ENCODE data around the gene SNAI3.

Gene SNAI3

GRCh38 chr16:88723911-88724310 lies 37.6 kb upstream of the SNAI3 start:
- H3K79me2 ChIP-seq (ENCODE audit: control insufficient read depth, low read length): no peaks in the 10 kb centered on the region
- H3K36me3 ChIP-seq (ENCODE audit: control insufficient read depth, low read length): peaks cover 82% of the 10 kb centered on the region
- H3K9me3 ChIP-seq (ENCODE audit: control insufficient read depth, insufficient read depth, low read length): no peaks in the 10 kb centered on the region
- no peaks in the 10 kb centered on the region; the same call in 1 of the 2 replicates for H3F3A ChIP-seq (ENCODE audit: control insufficient read depth, insufficient read depth)
- H3K27me3 ChIP-seq (ENCODE audit: control insufficient read depth, low read length): no peaks in the 10 kb centered on the region
- H4K20me1 ChIP-seq (ENCODE audit: control insufficient read depth, insufficient read depth, low read depth, low read length): no peaks in the 10 kb centered on the region
- no peak overlapping the region for H3K4me3 ChIP-seq (ENCODE audit: low read length)
- H3K4me1 ChIP-seq (ENCODE audit: control insufficient read depth, low read length): no peaks in the 10 kb centered on the region
- TF ChIP-seq, protein P1, sequence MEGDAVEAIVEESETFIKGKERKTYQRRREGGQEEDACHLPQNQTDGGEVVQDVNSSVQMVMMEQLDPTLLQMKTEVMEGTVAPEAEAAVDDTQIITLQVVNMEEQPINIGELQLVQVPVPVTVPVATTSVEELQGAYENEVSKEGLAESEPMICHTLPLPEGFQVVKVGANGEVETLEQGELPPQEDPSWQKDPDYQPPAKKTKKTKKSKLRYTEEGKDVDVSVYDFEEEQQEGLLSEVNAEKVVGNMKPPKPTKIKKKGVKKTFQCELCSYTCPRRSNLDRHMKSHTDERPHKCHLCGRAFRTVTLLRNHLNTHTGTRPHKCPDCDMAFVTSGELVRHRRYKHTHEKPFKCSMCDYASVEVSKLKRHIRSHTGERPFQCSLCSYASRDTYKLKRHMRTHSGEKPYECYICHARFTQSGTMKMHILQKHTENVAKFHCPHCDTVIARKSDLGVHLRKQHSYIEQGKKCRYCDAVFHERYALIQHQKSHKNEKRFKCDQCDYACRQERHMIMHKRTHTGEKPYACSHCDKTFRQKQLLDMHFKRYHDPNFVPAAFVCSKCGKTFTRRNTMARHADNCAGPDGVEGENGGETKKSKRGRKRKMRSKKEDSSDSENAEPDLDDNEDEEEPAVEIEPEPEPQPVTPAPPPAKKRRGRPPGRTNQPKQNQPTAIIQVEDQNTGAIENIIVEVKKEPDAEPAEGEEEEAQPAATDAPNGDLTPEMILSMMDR (IDR thresholded peaks at IDR 0.05; ENCODE audit: low read depth, low read length, poor library complexity, severe bottlenecking): no peak
- TF ChIP-seq EZH2phosphoT487 (IDR thresholded peaks at IDR 0.05; ENCODE audit: borderline replicate concordance, low read length): no peak
- no peak overlapping the region for H3K4me2 ChIP-seq (ENCODE audit: low read length)
- H3K27ac ChIP-seq (ENCODE audit: low read depth, low read length): no peak overlapping the region
- no peaks in the 10 kb centered on the region for H3K9me2 ChIP-seq (replicated peaks; ENCODE audit: control insufficient read depth, low read length)

GRCh38 chr16:88723507-88723887 lies 37.2 kb upstream of the SNAI3 start:
- Histone ChIP-seq H3K4me2 (ENCODE audit: low read length) (no peak overlapping the region), H3K79me2 (ENCODE audit: control insufficient read depth, low read length) (no peaks in the 10 kb centered on the region), H3K36me3 (ENCODE audit: control insufficient read depth, low read length) (peaks cover 86% of the 10 kb centered on the region), H4K20me1 (ENCODE audit: control insufficient read depth, insufficient read depth, low read depth, low read length) (no peaks in the 10 kb centered on the region), H3K27ac (ENCODE audit: low read depth, low read length) (no peak overlapping the region), H3K4me1 (ENCODE audit: control insufficient read depth, low read length) (no peaks in the 10 kb centered on the region), H3K9me2 (replicated peaks; ENCODE audit: control insufficient read depth, low read length) (no peaks in the 10 kb centered on the region), H3F3A (ENCODE audit: control insufficient read depth, insufficient read depth) (no peaks in the 10 kb centered on the region; the same call in 1 of the 2 replicates), H3K4me3 (ENCODE audit: low read length) (no peak overlapping the region), H3K27me3 (ENCODE audit: control insufficient read depth, low read length) (no peaks in the 10 kb centered on the region), H3K9me3 (ENCODE audit: control insufficient read depth, insufficient read depth, low read length) (no peaks in the 10 kb centered on the region)
- TF ChIP-seq EZH2phosphoT487 (IDR thresholded peaks at IDR 0.05; ENCODE audit: borderline replicate concordance, low read length): no peak
- TF ChIP-seq, protein P1 (IDR thresholded peaks at IDR 0.05; ENCODE audit: low read depth, low read length, poor library complexity, severe bottlenecking): no peak

DNA sequence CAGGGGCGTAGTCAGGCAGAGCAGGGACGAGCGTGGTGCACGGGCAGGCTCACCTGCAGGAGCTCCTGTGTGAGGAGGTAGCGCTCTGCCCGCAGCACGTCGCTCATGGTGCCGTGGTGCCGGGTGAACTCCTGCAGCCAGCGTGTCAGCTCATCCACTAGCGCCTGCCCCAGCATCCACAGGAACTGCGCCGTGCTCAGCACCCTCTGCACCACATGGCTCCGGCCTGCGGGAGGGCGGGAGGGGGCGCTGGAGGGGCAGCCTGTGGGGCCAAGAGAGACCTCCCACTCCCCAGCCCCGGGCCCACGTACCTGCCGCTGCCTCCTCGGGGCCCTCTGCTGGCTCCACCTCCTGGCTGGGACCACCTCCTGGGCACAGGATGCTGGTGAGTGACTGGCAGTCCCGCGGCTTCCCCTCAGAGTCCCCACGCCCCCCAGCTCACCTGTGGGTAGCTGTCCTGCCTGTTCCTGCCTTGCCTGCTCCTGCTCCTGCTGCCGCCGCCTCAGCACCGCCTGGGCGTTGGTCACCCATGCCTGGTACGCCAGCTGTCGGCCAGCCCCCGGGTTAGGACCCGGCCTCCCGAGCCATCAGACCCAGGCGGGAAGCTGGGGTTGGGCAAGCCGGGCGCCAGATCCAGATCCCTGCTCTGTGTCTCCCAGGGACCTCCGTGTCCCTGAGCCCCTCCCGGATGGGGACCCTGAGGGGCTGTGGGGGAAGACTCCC lies 36.6 kb upstream of the SNAI3 start:
- no peak overlapping the region for H3K4me2 ChIP-seq (ENCODE audit: low read length)
- H4K20me1 ChIP-seq (ENCODE audit: control insufficient read depth, insufficient read depth, low read depth, low read length): no peaks in the 10 kb centered on the region
- TF ChIP-seq, protein P1 (IDR thresholded peaks at IDR 0.05; ENCODE audit: low read depth, low read length, poor library complexity, severe bottlenecking): no peak
- TF ChIP-seq EZH2phosphoT487 (IDR thresholded peaks at IDR 0.05; ENCODE audit: borderline replicate concordance, low read length): no peak
- H3K36me3 ChIP-seq (ENCODE audit: control insufficient read depth, low read length): peaks cover 91% of the 10 kb centered on the region
- H3K4me1 ChIP-seq (ENCODE audit: control insufficient read depth, low read length): no peaks in the 10 kb centered on the region
- no peaks in the 10 kb centered on the region for H3K79me2 ChIP-seq (ENCODE audit: control insufficient read depth, low read length)
- no peaks in the 10 kb centered on the region for H3K27me3 ChIP-seq (ENCODE audit: control insufficient read depth, low read length)
- H3K27ac ChIP-seq (ENCODE audit: low read depth, low read length): no peak overlapping the region
- H3K9me3 ChIP-seq (ENCODE audit: control insufficient read depth, insufficient read depth, low read length): no peaks in the 10 kb centered on the region
- no peaks in the 10 kb centered on the region; the same call in 1 of the 2 replicates for H3F3A ChIP-seq (ENCODE audit: control insufficient read depth, insufficient read depth)
- H3K4me3 ChIP-seq (ENCODE audit: low read length): no peak overlapping the region
- no peaks in the 10 kb centered on the region for H3K9me2 ChIP-seq (replicated peaks; ENCODE audit: control insufficient read depth, low read length)

All from DOHH2 (cell line).